Endothelial cell of umbilical vein (primary cell): ENCODE measurements around the gene RBMS3. TPM values are rescaled to one million over a fixed set of nuclear protein-coding genes. Genes with fewer than 3 reads are reported as not detected.

Experiments used
- BruUV-seq: library from RNA; stranded (reverse); fragments of 400-500 nt; replicated peaks from 2 replicates; lab custom pipeline; 2021; lab: Mats Ljungman, UMichigan
- CTCF ChIA-PET: fragments of 300-600, 350-600 bp; sonication (Branson Sonifier 250); formaldehyde crosslinking; loops from one replicate; lab custom pipeline; 2021; ENCODE audit warnings: antibody characterized with exemption, inconsistent platforms; lab: Charles Lee
- POLR2A ChIA-PET: fragments of 300-600, 350-600 bp; sonication (Branson Sonifier 250); formaldehyde crosslinking; loops from one replicate; lab custom pipeline; 2021; ENCODE audit warnings: antibody characterized with exemption, inconsistent platforms; lab: Charles Lee
- DNase-seq: peaks from one replicate; pipeline ENCODE4 v3.0.0-alpha.2; 2011; ENCODE audit warnings: low read depth, low spot score
- FAIRE-seq: peaks from 2 replicates; lab custom pipeline; 2011; peaks lifted over from hg19 to GRCh38; lab: Jason Lieb, UNC
- H2AFZ ChIP-seq: 2 replicates; pipeline ENCODE4 v1.6.0; 2012; ENCODE audit warnings: low read depth, low read length, control low read depth, inconsistent platforms
- H3K27ac ChIP-seq: 2 replicates; pipeline ENCODE4 v1.5.1; 2011; ENCODE audit warnings: low read depth, mild to moderate bottlenecking, control low read depth, low read length, moderate library complexity; ENCODE audit not compliant: insufficient read depth
- H3K27me3 ChIP-seq, 2 experiments: 2 replicates each; pipeline versions ENCODE4 v1.6.0 to v1.6.1; 2011; ENCODE audit warnings: low read length in 2 of 2, mixed read lengths in 1 of 2; ENCODE audit not compliant: control insufficient read depth in 2 of 2, insufficient read depth in 2 of 2
- H3K36me3 ChIP-seq, 2 experiments: 2 replicates in 1 of 2; 3 replicates in 1 of 2; pipeline ENCODE4 v1.5.1; 2011; ENCODE audit warnings: low read length in 2 of 2, mild to moderate bottlenecking in 1 of 2, moderate library complexity in 1 of 2; ENCODE audit not compliant: control insufficient read depth in 2 of 2, insufficient read depth in 2 of 2; ENCODE audit errors: extremely low read depth in 1 of 2
- H3K4me1 ChIP-seq: 3 replicates; pipeline ENCODE4 v1.5.1; 2011; ENCODE audit warnings: mild to moderate bottlenecking, low read length; ENCODE audit not compliant: control insufficient read depth, insufficient read depth; ENCODE audit errors: extremely low read depth
- H3K4me2 ChIP-seq: 2 replicates; pipeline ENCODE4 v1.6.1; 2011; ENCODE audit warnings: low read length, control low read depth, mixed read lengths; ENCODE audit not compliant: insufficient read depth
- H3K4me3 ChIP-seq, 3 experiments: fragments of 200-600 bp in 1 of 3; sonication (generic), shearing (Covaris generic) in 1 of 3; replicated peaks in 1 of 3; 2 replicates each; pipeline ENCODE4 v1.5.1; 2011 to 2016; ENCODE audit warnings: control low read depth in 3 of 3, low read length in 3 of 3, mild to moderate bottlenecking in 2 of 3, inconsistent platforms in 1 of 3, low read depth in 1 of 3, moderate library complexity in 1 of 3; ENCODE audit not compliant: insufficient read depth in 1 of 3
- H3K79me2 ChIP-seq: 2 replicates; pipeline ENCODE4 v1.6.0; 2012; ENCODE audit warnings: low read length, inconsistent platforms; ENCODE audit not compliant: control insufficient read depth, insufficient read depth
- H3K9ac ChIP-seq: replicated peaks from 2 replicates; pipeline ENCODE3; 2011; ENCODE audit warnings: low read length, control low read depth; ENCODE audit not compliant: insufficient read depth; ENCODE audit errors: extremely low read depth
- H3K9me1 ChIP-seq: replicated peaks from 3 replicates; pipeline ENCODE4 v1.6.0; 2011; ENCODE audit warnings: mild to moderate bottlenecking, low read length; ENCODE audit not compliant: control insufficient read depth, insufficient read depth; ENCODE audit errors: extremely low read depth
- H3K9me3 ChIP-seq: replicated peaks from 2 replicates; pipeline ENCODE4 v1.5.1; 2012; ENCODE audit warnings: low read length, inconsistent platforms; ENCODE audit not compliant: control insufficient read depth, insufficient read depth
- H4K20me1 ChIP-seq: replicated peaks from 2 replicates; pipeline ENCODE3; 2011; ENCODE audit warnings: mild to moderate bottlenecking, low read length; ENCODE audit not compliant: control insufficient read depth, insufficient read depth; ENCODE audit errors: extremely low read depth
- CTCF ChIP-seq, 2 donors: IDR thresholded peaks; 1 replicate in 1 of 2; 2 replicates in 1 of 2; pipeline ENCODE4 v1.5.1; 2011; ENCODE audit warnings: low read length in 2 of 2, mild to moderate bottlenecking in 2 of 2, moderate library complexity in 2 of 2, control low read depth in 1 of 2, inconsistent platforms in 1 of 2, low read depth in 1 of 2; ENCODE audit not compliant: insufficient read depth in 1 of 2; ENCODE audit errors: extremely low read depth in 1 of 2
- EZH2 ChIP-seq: IDR thresholded peaks from 2 replicates; pipeline ENCODE4 v1.6.1; 2012; ENCODE audit warnings: borderline replicate concordance, low read depth, mild to moderate bottlenecking, moderate library complexity, low read length, inconsistent platforms; ENCODE audit not compliant: severe bottlenecking
- FOS ChIP-seq: IDR thresholded peaks from 2 replicates; pipeline ENCODE4 v1.6.1; 2011; ENCODE audit warnings: mild to moderate bottlenecking, low read length, moderate library complexity, borderline replicate concordance; ENCODE audit not compliant: insufficient read depth
- GATA2 ChIP-seq: IDR thresholded peaks from 2 replicates; pipeline ENCODE4 v1.7.0; 2011; ENCODE audit warnings: low read depth, mild to moderate bottlenecking, moderate library complexity, mixed read lengths, low read length; ENCODE audit not compliant: insufficient read length, insufficient read depth
- JUN ChIP-seq: IDR thresholded peaks from 2 replicates; pipeline ENCODE4 v1.6.1; 2011; ENCODE audit warnings: borderline replicate concordance, low read depth; ENCODE audit not compliant: insufficient read length, insufficient read depth
- MAX ChIP-seq: IDR thresholded peaks from 2 replicates; pipeline ENCODE4 v1.6.1; 2011; ENCODE audit not compliant: insufficient read depth, insufficient read length
- MYC ChIP-seq: IDR thresholded peaks from one replicate; pipeline ENCODE4 v1.6.1; 2011; ENCODE audit warnings: mild to moderate bottlenecking, low read depth, low read length
- POLR2A ChIP-seq: IDR thresholded peaks from 2 replicates; pipeline ENCODE4 v1.6.1; 2012; ENCODE audit warnings: low read depth, mild to moderate bottlenecking, control low read depth, low read length
- POLR2AphosphoS5 ChIP-seq: IDR thresholded peaks from 2 replicates; pipeline ENCODE4 v1.6.1; 2012; ENCODE audit warnings: low read depth, mild to moderate bottlenecking, control low read depth, low read length, moderate library complexity; ENCODE audit not compliant: insufficient read depth
- dilution Hi-C: fragments of 300-500 bp; cut with MboI; formaldehyde crosslinking; loops from one replicate; pipeline ENCODE4 v1.15.0; 2019; ENCODE audit warnings: low sequenced_read_pairs; ENCODE audit not compliant: extremely low pct_ligation_motif_present
- intact Hi-C: fragments of 100-400 bp; cut with micrococcal nuclease; formaldehyde crosslinking; loops from one replicate; pipeline ENCODE4 v1.10.0; 2022
- polyA plus RNA-seq, 4 experiments: library from polyadenylated mRNA; depleted of rRNA in 3 of 4; stranded (reverse) in 3 of 4; unstranded in 1 of 4; fragments of >200 nt; gene quantifications; 2 replicates each; pipeline versions ENCODE4 v1.2.1 to v1.2.3, GENCODE V29; 2011 to 2012; ENCODE audit warnings: missing spikeins in 1 of 4
- total RNA-seq: library from RNA; stranded (reverse); gene quantifications from 2 replicates; pipeline ENCODE4 v1.2.3, GENCODE V29; 2021

Gene RBMS3
- total and polyA plus RNA-seq, 2 donors (not counting 3 experiments of a cell fraction or from before 2014, with no cell fraction given) = 13.6 to 42.3 TPM

- Histone ChIP-seq H3K4me1 (peaks cover 3% of the 10 kb centered on the region), H3K36me3 (no peaks in the 10 kb centered on the region), H3K9ac (no peak overlapping the region), H3K27me3 (no peaks in the 10 kb centered on the region), H3K27ac (no peak overlapping the region), H4K20me1 (no peaks in the 10 kb centered on the region), H2AFZ (no peak overlapping the region), H3K4me3 (no peak overlapping the region), H3K4me2 (peak overlapping the region; percentile 17), H3K9me3 (no peaks in the 10 kb centered on the region), H3K79me2 (no peaks in the 10 kb centered on the region), H3K9me1 (no peaks in the 10 kb centered on the region)
- no TSS peak for BruUV-seq
- ChIA-PET POLR2A (no interaction called here), CTCF (no interaction called here)
- FAIRE-seq (peak; percentile 58), DNase-seq (peak; percentile 28)
- TF ChIP-seq POLR2AphosphoS5 = no peak
- TF ChIP-seq JUN = no peak
- no peak for TF ChIP-seq MYC
- TF ChIP-seq POLR2A = no peak
- TF ChIP-seq GATA2 = no peak
- no peak for TF ChIP-seq FOS
- no peak for TF ChIP-seq EZH2
- no peak for TF ChIP-seq CTCF (IDR thresholded peaks at IDR 0.05; ENCODE audit: extremely low read depth in 1 of 2, insufficient read depth in 1 of 2, low read depth in 1 of 2, low read length in 2 of 2)
- no peak for TF ChIP-seq MAX
- dilution Hi-C loops = no loop called here
- intact Hi-C loops = no loop called here
Observed at GRCh38 chr3:29822071-29822470, 541.2 kb downstream of the RBMS3 start.
